Vagina (tissue), 2 donors: ENCODE data around the gene FASN. TPM values are rescaled to one million over a fixed set of nuclear protein-coding genes. Genes with fewer than 3 reads are reported as not detected.

ENCODE experiments used
- DNase-seq, 2 donors: peaks; one replicate each; pipeline ENCODE4 v3.0.0-alpha.2; 2017; ENCODE audit errors: extremely low spot score in 2 of 2
- H3K27ac ChIP-seq: fragments of 200-600 bp; sonication (generic); one replicate; pipeline ENCODE4 v1.5.1; 2019
- H3K27me3 ChIP-seq: fragments of 200-600 bp; sonication (generic); one replicate; pipeline ENCODE4 v1.5.1; 2019
- H3K36me3 ChIP-seq, 2 donors: fragments of 200-600 bp; sonication (generic); one replicate each; pipeline ENCODE4 v1.5.1; 2017 to 2019
- H3K4me1 ChIP-seq: fragments of 200-600 bp; sonication (generic); one replicate; pipeline ENCODE4 v1.5.1; 2019
- H3K4me3 ChIP-seq, 2 donors: fragments of 200-600 bp; sonication (generic); 1 replicate in 1 of 2; 2 replicates in 1 of 2; pipeline ENCODE4 v1.5.1; 2016 to 2019
- H3K9me3 ChIP-seq: fragments of 200-600 bp; sonication (generic); one replicate; pipeline ENCODE4 v1.5.1; 2019
- CTCF ChIP-seq, 3 experiments: fragments of 450-650 bp in 2 of 3; fragments of 200-600 bp in 1 of 3; sonication (generic) in 1 of 3; IDR thresholded peaks; one replicate each; pipeline ENCODE4 v1.5.1; 2017 to 2019; ENCODE audit warnings: antibody characterized with exemption in 3 of 3, mild to moderate bottlenecking in 2 of 3, moderate library complexity in 2 of 3
- POLR2A ChIP-seq, 2 donors: fragments of 450-650 bp; IDR thresholded peaks; one replicate each; pipeline ENCODE4 v1.6.1; 2017; ENCODE audit warnings: antibody characterized with exemption in 2 of 2, mild to moderate bottlenecking in 2 of 2, moderate library complexity in 2 of 2
- POLR2AphosphoS5 ChIP-seq, 2 donors: sonication (generic); formaldehyde crosslinking; IDR thresholded peaks; one replicate each; pipeline ENCODE4 v1.9.0; 2017; ENCODE audit warnings: antibody characterized with exemption in 2 of 2, mild to moderate bottlenecking in 2 of 2, low read depth in 1 of 2; ENCODE audit not compliant: insufficient read depth in 1 of 2
- intact Hi-C: fragments of 100-400 bp; cut with DNase I; formaldehyde crosslinking; loops from one replicate; pipeline ENCODE4 v1.15.1; 2023
- total RNA-seq: library from RNA; depleted of rRNA; stranded (reverse); fragments of >200 nt; gene quantifications from one replicate; pipeline ENCODE4 v1.2.3, GENCODE V29; 2016

FASN gene
- total RNA-seq, 1 donor from 2014 or later: 127 TPM

- peaks cover 0 to 100% of the 10 kb centered on the region in 2 donors for H3K36me3 ChIP-seq
- no peaks in the 10 kb centered on the region for H3K9me3 ChIP-seq
- intact Hi-C loops: no loop called here
- no peaks in the 10 kb centered on the region for H3K27me3 ChIP-seq
- H3K4me3 ChIP-seq: no peak overlapping the region
- no peaks in the 10 kb centered on the region for H3K4me1 ChIP-seq
- H3K27ac ChIP-seq: no peak overlapping the region
- DNase-seq: no peak
- TF ChIP-seq POLR2AphosphoS5 (IDR thresholded peaks at IDR 0.05; ENCODE audit: insufficient read depth in 1 of 2, low read depth in 1 of 2) (no peak), POLR2A (IDR thresholded peaks at IDR 0.05) (no peak), CTCF (IDR thresholded peaks at IDR 0.05) (no peak)
Measured at GRCh38 chr17:82087961-82088837, 9.8 kb downstream of the FASN start.

DNA sequence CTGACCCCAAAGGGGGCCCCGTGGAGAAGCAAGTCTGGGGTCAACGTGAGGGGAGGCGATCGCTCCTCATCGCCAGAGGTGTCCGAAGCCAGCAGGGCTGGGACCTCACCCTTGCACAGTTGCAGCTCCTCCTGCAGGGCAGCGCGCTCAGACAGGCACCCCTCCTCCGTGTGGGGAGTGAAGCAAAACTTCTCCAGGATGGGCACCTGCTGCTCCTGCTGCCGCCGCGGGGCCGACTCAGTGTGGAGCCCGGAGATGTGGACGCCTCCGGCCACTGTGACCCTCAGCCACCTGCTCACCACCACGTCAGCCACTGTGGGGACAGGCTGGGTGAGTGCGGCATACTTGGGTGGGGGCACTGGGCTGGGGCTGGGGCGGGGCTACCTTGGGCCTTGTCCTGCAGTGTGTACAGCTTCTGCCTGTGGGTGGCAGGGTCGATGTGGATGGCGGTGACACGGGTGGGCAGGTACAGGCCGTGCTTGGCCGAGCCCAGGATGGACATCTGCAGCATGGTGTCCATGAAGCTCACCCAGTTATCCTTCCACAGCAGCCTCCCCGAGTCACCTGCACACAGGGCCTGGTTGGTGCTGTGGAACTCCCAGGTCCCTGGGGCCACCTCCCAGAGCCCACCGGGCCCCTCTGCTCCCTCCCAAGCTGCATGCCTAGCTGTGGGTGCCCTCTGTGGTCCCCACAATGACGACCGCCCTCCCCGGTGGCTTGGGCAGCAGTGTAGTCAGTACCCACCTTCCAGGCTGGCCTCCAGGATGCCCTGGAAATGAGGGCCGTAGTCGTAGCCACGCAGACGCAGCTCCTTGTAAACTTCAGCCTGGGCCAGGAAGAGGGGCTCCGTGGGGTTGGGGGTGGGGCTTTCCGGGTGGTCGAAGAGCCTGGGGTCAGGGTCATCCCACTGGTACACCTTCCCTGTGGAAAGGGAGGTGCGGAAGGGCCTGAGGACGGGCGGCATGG is 10.8 kb downstream of the FASN start:
- H3K4me1 ChIP-seq: no peaks in the 10 kb centered on the region
- peaks cover 0 to 100% of the 10 kb centered on the region in 2 donors for H3K36me3 ChIP-seq
- DNase-seq: no peak
- H3K27me3 ChIP-seq: no peaks in the 10 kb centered on the region
- no peak for TF ChIP-seq CTCF (IDR thresholded peaks at IDR 0.05)
- no peak for TF ChIP-seq POLR2AphosphoS5 (IDR thresholded peaks at IDR 0.05; ENCODE audit: insufficient read depth in 1 of 2, low read depth in 1 of 2)
- no peak for TF ChIP-seq POLR2A (IDR thresholded peaks at IDR 0.05)
- no peak overlapping the region for H3K4me3 ChIP-seq
- H3K9me3 ChIP-seq: no peaks in the 10 kb centered on the region
- intact Hi-C loops: no loop called here
- H3K27ac ChIP-seq: no peak overlapping the region

GRCh38 chr17:82085931-82086764 is 11.9 kb downstream of the FASN start:
- no peak for DNase-seq
- intact Hi-C loops: no loop called here
- H3K27ac ChIP-seq: no peak overlapping the region
- no peaks in the 10 kb centered on the region for H3K27me3 ChIP-seq
- TF ChIP-seq CTCF (IDR thresholded peaks at IDR 0.05): no peak
- no peak for TF ChIP-seq POLR2AphosphoS5 (IDR thresholded peaks at IDR 0.05; ENCODE audit: insufficient read depth in 1 of 2, low read depth in 1 of 2)
- TF ChIP-seq POLR2A (IDR thresholded peaks at IDR 0.05): no peak
- H3K9me3 ChIP-seq: no peaks in the 10 kb centered on the region
- peaks cover 0 to 100% of the 10 kb centered on the region in 2 donors for H3K36me3 ChIP-seq
- no peak overlapping the region for H3K4me3 ChIP-seq
- H3K4me1 ChIP-seq: no peaks in the 10 kb centered on the region

DNA sequence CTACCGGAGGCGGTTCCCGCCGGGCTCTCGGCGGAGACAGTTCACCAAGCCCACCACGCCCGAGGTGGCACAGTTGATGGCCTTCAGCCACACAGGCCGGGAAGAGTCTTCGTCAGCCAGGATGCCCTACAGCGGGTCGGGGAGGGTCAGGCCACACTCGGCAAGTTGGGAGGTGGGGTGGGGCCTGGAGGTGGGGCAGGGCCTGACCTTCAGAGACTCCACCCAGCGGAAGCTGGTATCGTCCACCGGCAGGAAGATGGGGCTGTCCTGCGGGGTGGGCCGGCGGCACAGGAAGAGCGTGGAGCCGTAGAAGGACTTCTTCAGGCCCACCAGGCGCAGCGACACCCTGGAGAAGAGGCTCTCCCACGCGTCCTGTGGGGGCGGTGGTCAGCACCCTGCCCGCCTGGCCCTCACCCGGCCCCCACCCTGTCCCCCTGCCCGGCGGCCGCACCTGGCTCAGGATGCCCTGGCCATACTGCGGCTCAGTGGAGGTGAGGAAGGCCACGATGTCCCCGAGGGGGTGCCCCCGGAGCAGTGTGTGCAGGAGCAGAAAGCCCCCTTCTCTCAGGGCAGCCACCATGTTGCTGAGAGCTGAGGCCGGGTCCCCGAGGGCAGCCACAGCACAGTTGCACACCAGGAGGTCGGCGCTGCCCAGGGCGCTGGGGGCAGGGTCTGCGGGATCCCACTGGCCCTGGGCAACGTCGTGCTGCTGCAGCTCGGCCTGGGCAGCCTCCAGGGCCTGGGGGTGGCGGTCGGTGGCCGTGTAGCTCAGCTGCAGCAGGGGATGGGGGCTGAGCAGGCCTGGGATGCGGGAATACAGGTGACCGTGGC is 12.8 kb downstream of the FASN start:
- no peak overlapping the region for H3K4me3 ChIP-seq
- no peak overlapping the region for H3K27ac ChIP-seq
- no peaks in the 10 kb centered on the region for H3K9me3 ChIP-seq
- H3K36me3 ChIP-seq: peaks cover 0 to 100% of the 10 kb centered on the region in 2 donors
- no peaks in the 10 kb centered on the region for H3K27me3 ChIP-seq
- TF ChIP-seq POLR2AphosphoS5 (IDR thresholded peaks at IDR 0.05; ENCODE audit: insufficient read depth in 1 of 2, low read depth in 1 of 2) (no peak), CTCF (IDR thresholded peaks at IDR 0.05) (no peak)
- no peak for DNase-seq
- intact Hi-C loops: no loop called here
- H3K4me1 ChIP-seq: no peaks in the 10 kb centered on the region
